Measurements from ENCODE around the gene CYP2J2.

CYP2J2 gene

GRCh38 chr1:59878370-59878769 lies 48.2 kb downstream of the CYP2J2 start:
- TF ChIP-seq MYC (IDR thresholded peaks at IDR 0.05; ENCODE audit: low read depth, low read length) (no peak), POLR2A (IDR thresholded peaks at IDR 0.05; ENCODE audit: extremely low read depth, insufficient read length) (no peak), MAX (IDR thresholded peaks at IDR 0.05; ENCODE audit: low read depth, low read length) (no peak), CTCF (IDR thresholded peaks at IDR 0.05; ENCODE audit: low read depth, low read length) (no peak)
- H3K4me3 ChIP-seq (ENCODE audit: low read depth, low read length), result no peak overlapping the region
- DNase-seq (ENCODE audit: low read depth), result no peak

- TF ChIP-seq MYC (IDR thresholded peaks at IDR 0.05; ENCODE audit: low read depth, low read length), result no peak
- TF ChIP-seq POLR2A (IDR thresholded peaks at IDR 0.05; ENCODE audit: extremely low read depth, insufficient read length), result no peak
- TF ChIP-seq MAX (IDR thresholded peaks at IDR 0.05; ENCODE audit: low read depth, low read length), result no peak
- no peak for TF ChIP-seq CTCF (IDR thresholded peaks at IDR 0.05; ENCODE audit: low read depth, low read length)
- no peak overlapping the region for H3K4me3 ChIP-seq (ENCODE audit: low read depth, low read length)
- no peak for DNase-seq (ENCODE audit: low read depth)
Measured at GRCh38 chr1:59877108-59877682, 49.4 kb downstream of the CYP2J2 start.

GRCh38 chr1:59871746-59872145 lies 54.8 kb downstream of the CYP2J2 start:
- no peak for DNase-seq (ENCODE audit: low read depth)
- TF ChIP-seq MYC (IDR thresholded peaks at IDR 0.05; ENCODE audit: low read depth, low read length), result no peak
- no peak for TF ChIP-seq CTCF (IDR thresholded peaks at IDR 0.05; ENCODE audit: low read depth, low read length)
- TF ChIP-seq MAX (IDR thresholded peaks at IDR 0.05; ENCODE audit: low read depth, low read length), result no peak
- no peak for TF ChIP-seq POLR2A (IDR thresholded peaks at IDR 0.05; ENCODE audit: extremely low read depth, insufficient read length)
- H3K4me3 ChIP-seq (ENCODE audit: low read depth, low read length), result no peak overlapping the region

- TF ChIP-seq MAX (IDR thresholded peaks at IDR 0.05; ENCODE audit: low read depth, low read length), result no peak
- TF ChIP-seq MYC (IDR thresholded peaks at IDR 0.05; ENCODE audit: low read depth, low read length), result no peak
- no peak for TF ChIP-seq POLR2A (IDR thresholded peaks at IDR 0.05; ENCODE audit: extremely low read depth, insufficient read length)
- TF ChIP-seq CTCF (IDR thresholded peaks at IDR 0.05; ENCODE audit: low read depth, low read length), result no peak
- H3K4me3 ChIP-seq (ENCODE audit: low read depth, low read length), result no peak overlapping the region
- DNase-seq (ENCODE audit: low read depth), result no peak
Measured at GRCh38 chr1:59866462-59866861, 60.1 kb downstream of the CYP2J2 start.

- no peak for DNase-seq (ENCODE audit: low read depth)
- no peak for TF ChIP-seq MYC (IDR thresholded peaks at IDR 0.05; ENCODE audit: low read depth, low read length)
- no peak for TF ChIP-seq POLR2A (IDR thresholded peaks at IDR 0.05; ENCODE audit: extremely low read depth, insufficient read length)
- no peak for TF ChIP-seq MAX (IDR thresholded peaks at IDR 0.05; ENCODE audit: low read depth, low read length)
- TF ChIP-seq CTCF (IDR thresholded peaks at IDR 0.05; ENCODE audit: low read depth, low read length), result no peak
- no peak overlapping the region for H3K4me3 ChIP-seq (ENCODE audit: low read depth, low read length)
Measured at GRCh38 chr1:59857679-59858354, 68.8 kb downstream of the CYP2J2 start.
